Measurements from ENCODE around the gene CTNNBIP1.
"Not testable (repeated sequence)": the region's sequence is repeated elsewhere in the genome, so short reads cannot be mapped to it uniquely, and the experiment has no call there.

CTNNBIP1 gene

GRCh38 chr1:9910076-9910422, at the start of gene CTNNBIP1:
Gene CTNNBIP1, minus strand, starts transcription at chr1:9910269. Its CDS starts 38,205 bp downstream, at chr1:9872064.
- no peak for DNase-seq

- no peak for DNase-seq
These were observed 47.7 kb upstream of the CTNNBIP1 start for GRCh38 chr1:9957726-9958125.

- no peak for DNase-seq
These were observed 36.2 kb upstream of the CTNNBIP1 start for GRCh38 chr1:9946315-9946714.

GRCh38 chr1:9942939-9943788, 33.1 kb upstream of the CTNNBIP1 start, which contains the start of the genes LZIC and NMNAT1:
Gene LZIC, minus strand, starts transcription at chr1:9943391. Its CDS starts 6,772 bp downstream, at chr1:9936619.
Gene NMNAT1, plus strand, starts transcription at chr1:9943475. Its CDS starts 28,599 bp downstream, at chr1:9972074.
- DNase-seq: peak; percentile 77 to 87

GRCh38 chr1:9942399-9942938, 32.4 kb upstream of the CTNNBIP1 start:
- DNase-seq: peak in 1 of 2 donors; percentile 43

- DNase-seq: no peak
These were observed 19.6 kb upstream of the CTNNBIP1 start for GRCh38 chr1:9929431-9930385.

GRCh38 chr1:9927259-9927658, 17.2 kb upstream of the CTNNBIP1 start:
- DNase-seq: no peak

GRCh38 chr1:9922342-9922741, 12.3 kb upstream of the CTNNBIP1 start:
- DNase-seq: no peak

GRCh38 chr1:9920606-9921005, 10.5 kb upstream of the CTNNBIP1 start:
- DNase-seq: no peak

- DNase-seq: no peak
These were observed 7.8 kb upstream of the CTNNBIP1 start for GRCh38 chr1:9917901-9918300.

- not testable (repeated sequence) for DNase-seq
These were observed 7.4 kb upstream of the CTNNBIP1 start for GRCh38 chr1:9917495-9917894.

- DNase-seq: no peak
These were observed 6.4 kb upstream of the CTNNBIP1 start for GRCh38 chr1:9916452-9916851.

GRCh38 chr1:9914610-9914937, 4.5 kb upstream of the CTNNBIP1 start:
- no peak for DNase-seq

GRCh38 chr1:9912264-9912936, 2.3 kb upstream of the CTNNBIP1 start:
- no peak for DNase-seq

- DNase-seq: peak; percentile 97
These were observed 532 bp upstream of the CTNNBIP1 start for GRCh38 chr1:9910423-9911178.

GRCh38 chr1:9909234-9910046, 629 bp downstream of the CTNNBIP1 start:
- no peak for DNase-seq

- DNase-seq: no peak
These were observed 1.2 kb downstream of the CTNNBIP1 start for GRCh38 chr1:9908871-9909233.

- no peak for DNase-seq
These were observed 2.6 kb downstream of the CTNNBIP1 start for GRCh38 chr1:9907441-9907840.

- no peak for DNase-seq
These were observed 3.6 kb downstream of the CTNNBIP1 start for GRCh38 chr1:9906466-9906865.

GRCh38 chr1:9905010-9905409, 5.1 kb downstream of the CTNNBIP1 start:
- no peak for DNase-seq

GRCh38 chr1:9904596-9904995, 5.5 kb downstream of the CTNNBIP1 start:
- DNase-seq: no peak
